ENCODE results near the gene PAQR7.
"Not testable (repeated sequence)": the region's sequence is repeated elsewhere in the genome, so short reads cannot be mapped to it uniquely, and the experiment has no call there.

The PAQR7 gene

DNA sequence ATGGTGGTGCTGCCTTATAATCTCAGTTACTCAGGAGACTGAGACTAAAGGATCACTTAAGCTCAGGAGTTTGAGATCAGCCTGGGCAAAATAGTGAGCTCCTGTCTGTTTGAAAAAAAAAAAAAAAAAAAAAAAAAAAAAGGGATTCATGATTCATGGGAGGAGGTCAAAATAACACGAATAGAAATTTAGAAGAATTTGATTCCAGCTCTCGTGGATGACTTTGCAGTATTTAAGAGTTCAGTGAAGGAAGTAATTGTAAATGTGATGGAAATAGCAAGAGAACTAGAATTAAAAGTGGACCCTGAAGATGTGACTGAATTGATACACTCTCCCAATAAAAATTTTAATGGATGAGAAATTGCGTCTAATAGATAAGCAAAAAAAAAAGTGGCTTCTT lies 32.0 kb downstream of the PAQR7 start:
- DNase-seq, result no peak

DNA sequence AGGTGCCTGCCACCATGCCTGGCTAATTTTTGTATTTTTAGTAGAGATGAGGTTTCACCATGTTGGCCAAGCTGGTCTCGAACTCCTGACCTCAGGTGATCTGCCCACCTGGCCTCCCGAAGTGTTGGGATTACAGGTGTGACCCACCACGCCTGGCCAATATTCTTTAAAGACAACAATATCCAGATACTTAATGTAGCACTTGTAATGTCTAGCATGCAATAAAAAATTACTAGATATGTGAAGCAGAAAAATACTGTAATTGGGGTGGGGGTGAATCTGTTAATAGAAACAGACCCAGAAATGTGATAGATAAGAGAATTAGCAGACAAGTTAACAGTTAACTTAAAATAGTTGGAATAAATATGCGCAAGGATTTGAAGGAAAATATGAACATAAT lies 35.7 kb downstream of the PAQR7 start:
- DNase-seq, result not testable (repeated sequence)

DNA sequence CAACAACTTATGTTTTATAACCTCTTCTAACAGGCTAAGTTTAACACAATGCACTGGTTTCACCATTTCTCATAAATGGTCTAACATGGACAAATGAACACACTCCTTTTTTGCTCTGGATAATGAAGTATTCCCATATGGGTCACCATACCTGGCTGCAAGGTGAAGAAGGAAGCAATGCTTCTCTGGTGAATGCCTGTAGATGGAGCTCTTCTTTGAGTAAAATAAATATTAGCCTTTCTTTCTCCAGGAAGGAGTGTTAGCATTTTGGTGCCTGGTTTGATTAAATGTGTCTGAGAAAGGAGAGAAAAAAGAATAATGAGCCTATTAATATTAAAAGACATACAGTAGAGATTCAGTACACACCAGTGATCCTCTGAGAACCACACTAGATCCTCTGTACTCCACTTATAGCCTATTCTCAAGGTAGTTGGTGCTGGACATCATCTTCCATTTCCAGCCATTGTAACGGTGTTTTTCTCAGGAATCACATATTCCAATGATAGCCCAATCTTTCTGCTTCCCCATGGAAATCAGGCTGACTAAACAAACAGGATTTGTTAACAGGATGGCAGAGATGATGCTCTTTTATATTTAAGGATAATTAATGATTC lies 38.1 kb downstream of the PAQR7 start:
- peak; percentile 25 for DNase-seq

DNA sequence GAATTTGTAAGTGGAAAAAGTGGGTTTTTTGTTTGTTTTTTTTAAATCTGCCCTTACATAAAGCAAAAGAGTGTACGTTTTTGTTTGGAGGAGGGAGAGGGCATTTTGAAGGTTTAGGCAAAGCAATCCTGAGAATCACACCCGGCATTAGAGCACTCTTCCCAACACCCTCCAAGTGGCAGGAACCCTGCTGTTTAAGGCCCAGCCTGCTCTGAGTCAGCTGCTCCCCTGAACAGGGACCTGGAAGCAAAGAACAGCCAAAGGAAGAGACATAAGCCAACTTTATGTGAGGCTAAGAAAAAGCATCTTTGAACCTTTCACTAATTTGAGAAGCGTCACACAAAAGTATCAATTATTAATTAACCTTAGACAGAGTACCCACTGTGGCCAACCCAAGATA lies 38.8 kb downstream of the PAQR7 start:
- DNase-seq, result no peak

DNA sequence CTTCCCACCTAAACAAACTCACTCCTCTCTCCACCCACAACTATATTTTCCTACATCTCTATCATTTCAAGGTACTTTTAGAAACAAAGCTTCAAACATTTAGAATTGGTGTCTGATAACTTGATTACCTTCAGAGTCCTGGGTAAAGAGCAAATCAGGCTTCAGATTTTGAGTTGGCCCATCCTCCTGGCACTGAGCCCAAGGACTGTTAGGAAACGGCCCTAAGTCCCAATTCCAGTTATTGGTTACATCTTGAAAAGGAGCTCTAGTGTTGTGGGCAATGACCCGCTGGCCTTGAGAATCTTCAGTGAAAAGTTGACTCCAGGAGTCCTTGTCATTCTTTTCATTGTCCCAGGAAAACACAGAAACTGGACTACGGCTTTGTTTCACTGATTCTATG lies 40.6 kb downstream of the PAQR7 start:
- no peak for DNase-seq

DNA sequence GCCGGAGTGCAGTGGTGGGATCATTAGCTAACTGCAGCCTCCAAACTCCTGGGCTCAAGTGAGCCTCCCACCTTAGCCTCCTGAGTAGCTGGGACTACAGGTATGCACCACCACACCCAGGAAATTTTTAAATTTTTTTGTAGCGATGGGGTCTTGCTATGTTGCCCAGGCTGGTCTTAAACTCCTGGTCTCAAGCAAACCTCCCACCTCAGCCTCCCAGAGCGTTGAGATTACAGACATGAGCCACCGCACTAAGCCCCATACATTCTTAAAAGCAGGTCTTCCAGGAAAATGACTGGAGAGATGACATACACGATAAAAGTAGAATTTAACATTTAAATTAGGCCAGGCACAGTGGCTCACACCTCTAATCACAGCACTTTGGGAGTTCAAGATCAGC lies 42.4 kb downstream of the PAQR7 start:
- DNase-seq, result no peak

DNA sequence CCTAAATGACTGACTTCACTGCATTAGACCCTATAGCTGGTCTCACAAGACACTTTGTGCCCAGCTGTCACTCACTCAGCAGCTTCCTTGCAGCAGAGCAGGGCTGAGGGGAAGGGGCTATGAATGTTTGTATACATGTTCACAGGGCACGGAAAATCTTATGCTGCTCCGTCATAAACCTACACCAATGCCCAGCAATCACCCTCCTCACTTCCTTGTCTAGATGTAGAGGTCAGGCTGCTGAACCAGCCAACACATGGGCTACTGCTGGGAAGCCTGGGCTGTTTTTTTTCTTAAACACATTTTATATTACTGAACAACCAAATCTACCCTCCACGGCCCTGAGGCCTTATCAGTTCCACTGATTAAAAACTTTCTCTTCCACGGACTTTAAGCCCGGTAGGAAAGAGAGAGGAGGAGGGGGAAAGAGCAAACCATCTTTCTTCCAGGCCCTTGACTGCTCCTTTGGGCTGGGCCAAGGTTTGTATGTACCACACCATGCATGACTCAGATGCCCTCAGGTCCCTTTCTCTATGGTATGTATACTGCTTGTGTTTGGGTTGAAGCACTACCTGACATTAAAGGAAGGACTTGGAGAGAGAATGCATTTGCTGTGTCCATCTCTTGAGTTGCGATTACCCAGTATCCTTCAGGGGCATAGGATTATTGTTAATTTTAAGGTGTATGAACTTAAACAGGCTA lies 43.0 kb downstream of the PAQR7 start:
- no peak for DNase-seq

DNA sequence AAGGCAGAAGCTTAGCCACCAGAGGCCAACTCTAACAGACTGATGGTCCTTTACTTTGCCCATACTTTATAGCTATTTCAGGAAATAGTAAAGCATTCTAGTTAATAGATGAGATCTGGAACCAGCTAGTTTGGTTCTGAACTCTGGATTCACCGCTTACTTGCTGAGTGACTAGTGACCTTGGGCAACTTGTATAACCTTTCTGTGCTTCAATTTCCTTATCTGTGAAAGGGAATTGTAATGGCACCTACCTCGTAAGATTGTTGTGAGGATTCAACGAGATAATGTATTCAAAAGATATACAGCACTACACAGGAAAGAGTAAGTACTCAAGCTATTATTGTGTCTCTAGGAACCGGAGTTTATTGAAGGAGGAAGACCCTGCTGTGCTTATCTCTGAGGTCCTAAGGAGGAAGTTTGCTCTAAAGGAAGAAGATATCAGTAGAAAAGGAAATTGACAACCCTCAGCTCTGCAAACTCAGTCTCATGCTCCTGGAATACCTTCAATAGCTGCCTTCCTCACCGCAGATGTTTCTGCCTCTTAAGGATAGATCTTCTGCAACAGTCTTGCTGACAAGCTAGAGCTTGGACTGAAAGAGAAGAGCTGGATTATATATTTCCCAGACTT lies 43.8 kb downstream of the PAQR7 start:
- no peak for DNase-seq

DNA sequence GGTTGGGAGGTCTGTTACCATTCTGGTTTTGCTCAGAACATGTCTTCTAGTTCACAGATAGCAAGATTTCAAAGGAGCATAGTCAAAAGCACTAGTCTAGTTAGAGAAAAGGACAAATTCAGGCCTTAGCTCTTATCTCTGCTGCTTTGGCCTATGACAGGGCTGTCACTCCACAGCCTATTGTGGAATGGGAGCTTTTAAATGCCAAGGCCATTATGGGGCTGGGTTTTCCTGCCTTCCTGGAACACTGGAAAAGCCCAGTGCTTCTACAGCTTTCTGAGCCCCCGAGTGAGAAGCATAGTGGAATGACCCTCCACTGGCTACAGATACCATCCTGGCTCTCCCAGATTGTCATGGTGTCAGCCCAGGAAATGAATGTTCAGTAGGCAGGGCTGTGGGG lies 46.5 kb downstream of the PAQR7 start:
- DNase-seq, result no peak

DNA sequence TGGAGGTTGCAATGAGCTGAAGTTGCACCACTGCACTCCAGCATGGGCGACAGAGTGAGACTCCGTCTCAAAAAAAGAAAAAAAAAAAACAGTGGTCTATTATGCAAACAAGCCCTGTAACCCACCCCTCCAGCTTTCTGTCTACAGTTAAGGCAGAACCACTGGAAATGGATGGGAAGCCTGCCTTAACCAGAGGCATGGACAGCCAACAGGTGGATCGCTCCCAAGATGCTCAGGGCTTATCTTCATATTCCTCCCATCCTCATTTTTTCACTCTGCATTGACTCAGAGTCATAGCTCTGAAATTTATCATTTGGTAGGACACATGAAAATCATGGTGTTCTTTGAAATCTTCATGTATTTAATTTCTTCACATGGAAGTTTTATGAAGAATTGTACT lies 47.0 kb downstream of the PAQR7 start:
- no peak for DNase-seq

DNA sequence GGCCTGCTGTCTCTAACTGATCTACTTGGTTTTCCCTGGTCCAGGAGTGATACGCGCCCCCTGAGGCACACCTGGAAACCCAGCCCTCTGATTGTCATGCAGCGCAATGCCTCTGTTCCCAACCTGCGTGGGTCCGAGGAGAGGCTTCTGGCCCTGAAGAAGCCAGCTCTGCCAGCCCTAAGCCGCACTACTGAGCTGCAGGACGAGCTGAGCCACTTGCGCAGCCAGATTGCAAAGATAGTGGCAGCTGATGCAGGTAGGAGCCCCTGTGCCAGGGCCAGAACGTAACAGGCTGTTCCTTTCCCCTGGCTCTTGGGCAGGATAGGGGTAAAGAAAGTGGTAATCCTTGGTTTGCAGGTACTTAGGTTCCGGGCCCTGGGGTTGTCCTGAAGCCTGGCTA lies 48.9 kb downstream of the PAQR7 start:
- no peak for DNase-seq

DNA sequence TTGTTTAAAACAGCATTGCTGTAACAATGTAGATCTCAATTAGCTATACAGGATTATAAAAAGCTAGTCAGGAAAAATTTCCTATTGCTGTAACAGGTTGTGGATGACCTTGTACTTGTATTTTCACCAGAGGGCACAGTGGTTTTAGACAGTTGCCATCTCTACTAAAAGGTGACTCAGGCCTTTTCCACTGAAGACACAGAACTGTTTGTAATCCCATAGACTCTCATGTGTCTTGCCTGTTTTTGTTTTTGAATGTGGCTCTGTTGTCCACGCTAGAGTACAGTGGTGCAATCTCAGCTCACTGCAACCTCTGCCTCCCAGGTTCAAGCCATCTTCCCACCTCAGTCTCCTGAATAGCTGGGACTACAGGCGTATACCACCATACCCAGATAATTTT lies 49.9 kb downstream of the PAQR7 start:
- no peak for DNase-seq

DNA sequence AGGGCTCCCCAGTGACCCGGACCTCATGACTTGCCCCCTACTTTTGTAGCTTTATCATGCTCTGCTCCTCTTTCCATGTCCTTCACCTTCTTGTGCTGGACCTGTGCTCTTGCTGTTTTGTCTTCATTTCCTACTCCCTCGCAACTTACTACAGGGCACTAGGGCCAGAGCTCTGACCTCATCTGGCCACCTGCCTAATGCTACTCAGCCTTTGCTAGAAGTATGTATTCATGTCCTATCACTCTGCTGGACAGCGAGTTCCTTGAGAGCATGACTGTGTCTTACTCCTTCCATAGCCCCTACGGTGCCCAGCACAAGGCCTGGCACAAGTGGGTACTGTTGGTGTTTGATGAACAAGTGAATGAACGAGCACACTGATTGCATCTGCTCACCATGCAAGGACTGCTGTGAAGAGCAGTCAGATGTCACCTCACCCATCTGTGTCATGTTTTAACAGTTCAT lies 53.8 kb downstream of the PAQR7 start:
- DNase-seq, result no peak

DNA sequence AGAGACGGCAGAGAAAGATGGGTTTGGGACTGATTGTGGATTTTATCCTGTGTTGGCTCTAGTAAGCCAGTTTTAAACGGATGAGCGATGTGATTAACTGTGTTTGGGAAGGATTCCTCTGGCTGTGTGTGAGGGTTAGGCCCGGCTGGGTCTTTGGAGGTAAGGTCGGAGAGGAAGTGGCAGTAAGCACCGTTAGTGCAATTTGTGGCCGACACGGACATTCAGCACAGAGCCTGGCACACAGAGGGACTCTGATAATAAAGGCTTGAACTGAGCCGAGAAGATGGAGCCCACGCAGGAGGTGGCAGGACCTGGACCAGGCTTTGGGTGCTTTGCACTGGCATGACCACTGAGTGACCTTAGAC lies 54.4 kb downstream of the PAQR7 start:
- DNase-seq, result no peak

DNA sequence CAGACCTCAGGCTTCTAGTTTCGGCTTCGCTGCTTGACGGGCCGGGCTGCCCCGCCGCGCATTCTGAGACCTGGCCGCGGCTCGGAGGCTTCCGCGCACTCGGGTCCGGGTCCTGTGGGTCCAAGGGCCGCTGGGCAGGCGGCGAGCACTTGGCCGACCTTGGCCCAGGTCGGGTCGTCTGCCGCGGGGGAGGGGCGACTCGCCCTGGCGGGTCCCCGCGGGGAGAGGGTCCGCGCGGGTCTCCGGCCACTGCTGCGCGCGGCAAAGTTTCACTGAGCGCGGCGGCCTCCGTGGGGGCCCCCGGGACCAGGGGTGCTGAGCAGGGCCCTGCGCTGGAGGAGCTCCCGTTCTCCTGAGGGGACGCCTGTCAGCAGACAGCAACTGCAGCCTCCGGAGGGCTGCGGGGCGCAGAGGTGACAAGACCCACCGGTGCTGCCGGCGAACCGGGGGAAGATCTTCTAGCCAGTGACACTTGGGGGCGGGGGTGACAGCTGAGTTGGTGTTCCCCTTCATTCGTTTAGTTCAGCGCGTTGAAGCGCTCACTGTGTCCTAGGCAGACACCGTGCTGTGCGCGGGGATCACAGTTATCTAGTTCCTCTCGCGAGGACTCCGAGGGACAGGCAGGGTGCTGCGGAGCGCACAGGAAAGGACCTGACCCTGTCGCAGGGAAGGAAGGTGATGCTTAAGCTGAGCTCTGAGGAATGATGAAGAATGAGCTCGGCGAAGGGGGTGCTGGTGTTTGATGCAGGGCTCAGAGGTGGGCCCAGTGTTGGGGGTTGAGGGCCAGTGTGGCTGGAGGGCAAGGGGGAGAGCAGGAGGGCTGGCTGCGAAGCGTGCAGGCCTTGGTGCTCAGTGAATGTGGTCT lies 55.0 kb downstream of the PAQR7 start:
- DNase-seq, result peak; percentile 80

DNA sequence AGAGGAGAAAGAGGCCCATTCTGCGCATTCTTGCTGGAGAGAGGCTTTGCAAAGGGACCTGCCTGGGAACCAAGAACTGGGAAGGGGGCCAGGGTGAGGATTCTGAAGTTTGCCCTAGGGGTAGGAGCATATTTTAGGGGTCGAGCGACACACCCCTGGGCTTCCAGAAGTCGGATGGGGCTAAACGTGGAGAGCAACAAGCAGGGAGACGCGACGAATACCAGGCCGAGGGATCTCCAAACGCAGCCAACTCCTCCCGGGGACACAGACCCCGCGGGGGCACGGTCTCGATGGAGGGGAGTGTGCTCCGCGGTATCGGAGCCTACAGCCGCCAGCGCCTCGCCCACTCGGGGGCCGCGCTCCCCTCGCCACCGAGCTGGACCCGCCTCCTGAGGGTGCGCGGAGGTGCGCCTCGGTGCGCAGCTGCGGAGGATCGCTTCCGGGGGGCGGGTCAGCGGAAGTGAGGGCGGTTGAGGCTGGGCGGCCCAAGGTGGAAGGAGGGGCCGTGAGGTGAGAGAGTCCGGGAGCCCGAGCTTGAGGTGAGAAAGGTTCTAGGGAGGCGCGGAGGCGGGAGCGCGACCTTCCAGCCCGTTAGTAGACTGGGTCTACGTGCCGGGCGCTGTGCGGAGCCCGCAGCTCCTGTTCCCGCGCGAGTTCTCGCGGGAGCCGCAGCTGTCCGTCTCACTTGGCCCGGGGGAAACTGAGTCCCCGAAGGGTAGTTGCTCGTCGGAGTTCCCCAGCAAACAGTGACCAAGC lies 55.8 kb downstream of the PAQR7 start, which contains the start of gene MTFR1L:
MTFR1L (plus strand) TSS at position 464 of the 756 bp plus-strand sequence. CDS start 3,151 bp downstream, outside the sequence.
- DNase-seq, result peak; percentile 94

DNA sequence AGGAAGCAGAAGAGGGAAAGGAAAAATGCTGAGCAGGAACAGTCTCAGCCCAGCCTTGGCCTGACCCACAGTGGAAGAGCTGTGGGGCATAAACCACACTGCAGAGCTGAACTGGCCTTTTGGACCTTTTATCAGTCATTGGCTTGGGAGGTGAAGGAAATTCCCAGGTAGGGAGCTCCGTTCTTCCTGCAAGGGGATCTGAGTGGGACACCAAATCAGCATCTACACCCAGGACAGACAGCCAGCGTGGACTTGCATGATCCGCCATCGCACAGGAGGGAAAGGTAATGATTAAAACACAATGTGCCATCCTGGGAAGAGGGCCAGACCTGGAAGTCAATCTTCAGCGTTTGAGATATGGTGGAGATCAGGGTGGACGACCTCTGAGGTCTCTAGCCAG lies 56.9 kb downstream of the PAQR7 start:
- DNase-seq, result no peak

DNA sequence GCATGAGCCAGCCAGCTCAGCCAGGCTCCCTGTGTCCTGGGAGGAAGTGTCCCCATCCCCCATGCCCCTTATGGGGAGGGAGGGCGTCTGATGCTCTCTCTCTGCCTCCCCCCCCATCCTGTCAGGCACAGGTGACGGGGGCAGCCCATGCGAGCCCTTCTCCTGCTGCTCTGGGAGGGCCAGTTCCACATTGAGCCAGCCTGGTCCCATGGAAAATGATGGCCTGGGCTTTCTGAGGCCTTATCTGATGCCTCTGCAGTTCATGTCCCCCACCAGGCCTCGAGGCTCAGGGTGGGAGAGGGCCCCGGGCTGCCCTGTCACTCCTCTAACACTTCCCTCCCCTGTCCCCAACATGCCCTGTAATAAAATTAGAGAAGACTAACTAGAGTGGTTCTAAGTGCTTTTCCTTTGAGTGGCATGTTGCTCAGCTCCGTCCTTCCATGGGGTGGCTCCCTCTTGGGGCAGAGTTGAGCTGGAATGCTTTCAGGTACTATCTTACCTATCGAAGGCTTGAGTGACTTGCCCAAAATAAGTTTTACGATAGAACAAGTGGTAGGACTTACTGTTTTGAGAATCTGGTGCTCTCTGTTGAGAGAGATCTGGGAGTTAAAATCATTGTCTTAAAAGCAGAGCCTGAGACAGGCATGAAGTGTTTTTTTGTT lies 57.5 kb downstream of the PAQR7 start:
- DNase-seq, result no peak

DNA sequence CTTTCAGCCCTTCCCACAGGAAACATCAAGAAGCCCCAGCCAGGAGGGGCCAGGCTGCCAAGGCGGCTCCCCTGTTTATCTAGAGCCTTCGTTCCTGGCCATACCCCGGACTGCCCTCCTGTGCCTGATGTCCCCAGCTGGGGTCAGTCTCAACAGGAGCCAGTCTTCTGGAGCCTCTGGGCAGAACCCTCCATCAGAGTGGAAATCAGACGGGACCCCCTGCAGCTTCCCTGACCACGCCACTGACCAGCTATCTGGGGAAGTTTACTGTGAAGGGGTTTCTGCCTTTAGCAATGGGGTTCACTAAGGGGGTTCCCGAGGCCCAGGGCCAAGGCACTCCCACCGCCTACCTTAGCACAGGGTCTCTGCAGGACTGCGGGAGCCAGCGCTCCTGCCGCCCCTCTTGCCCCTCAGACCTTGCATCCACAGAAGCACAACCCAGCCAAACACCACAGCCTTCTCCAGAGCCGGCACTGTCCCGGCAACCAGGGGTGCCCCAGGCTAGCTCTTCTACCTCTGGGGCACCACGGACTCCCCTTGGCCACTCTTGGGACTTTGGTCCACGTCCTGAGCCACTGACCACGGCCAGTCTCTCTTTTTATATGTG lies 59.3 kb downstream of the PAQR7 start:
- no peak for DNase-seq

DNA sequence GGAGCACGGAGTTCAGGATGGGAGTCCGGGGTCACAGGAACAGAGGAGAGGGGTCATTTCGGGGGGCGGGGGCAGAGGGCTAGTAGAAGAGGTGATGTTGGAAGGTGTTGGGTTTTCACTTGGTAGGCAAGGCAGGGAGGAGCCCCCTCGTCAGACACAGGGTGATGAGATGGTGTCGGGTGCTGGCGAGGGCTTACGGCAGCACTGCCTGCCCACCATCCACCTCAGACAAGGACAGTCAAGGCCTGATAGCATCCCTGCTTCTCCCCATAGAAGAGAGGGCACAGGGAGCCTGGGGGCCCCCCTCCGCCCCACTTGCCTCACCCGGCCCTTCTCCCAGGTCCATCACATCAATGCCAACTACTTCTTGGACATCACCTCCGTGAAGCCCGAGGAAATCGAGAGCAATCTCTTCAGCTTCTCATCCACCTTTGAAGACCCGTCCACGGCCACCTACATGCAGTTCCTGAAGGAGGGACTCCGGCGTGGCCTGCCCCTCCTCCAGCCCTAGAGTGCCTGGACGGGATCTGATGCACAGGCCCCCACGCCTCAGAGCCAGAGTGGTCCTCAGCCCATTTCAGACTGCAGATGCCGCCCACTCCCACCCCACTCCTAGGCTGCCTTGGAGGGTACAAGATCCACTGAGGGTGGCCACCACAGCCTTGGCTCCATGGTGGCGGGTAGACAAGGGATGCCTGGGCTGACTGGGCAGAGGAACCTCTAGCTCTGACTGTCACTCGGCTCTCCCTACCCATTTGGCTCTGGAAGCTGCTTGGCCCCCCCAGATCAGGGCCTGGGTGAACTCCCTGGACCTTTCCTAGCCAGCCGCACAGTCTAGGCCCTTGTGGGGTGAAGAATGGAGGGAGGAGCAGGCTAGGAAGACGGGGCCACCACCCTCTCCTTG lies 60.0 kb downstream of the PAQR7 start:
- no peak for DNase-seq

All from CD4-positive, alpha-beta T cell treated with Interleukin-17A for 1 hour (primary cell).